HG03521 (cell line): Measurements from ENCODE around the gene LILRB3.
"Not testable (repeated sequence)": the region's sequence is repeated elsewhere in the genome, so short reads cannot be mapped to it uniquely, and the experiment has no call there.

Experiments used
- ATAC-seq: cut with Tn5 transposase; IDR thresholded peaks from one replicate; pipeline ENCODE4 v1.9.1; 2021; ENCODE audit warnings: mild to moderate bottlenecking, moderate library complexity; ENCODE audit not compliant: unreplicated experiment

Gene LILRB3

GRCh38 chr19:54191011-54191810 is 31.6 kb downstream of the LILRB3 start, which contains the start of gene TSEN34:
Gene TSEN34 (plus strand): TSS chr19:54191308. CDS start chr19:54191365, 57 bp downstream.
- peak; percentile 27 for ATAC-seq

- ATAC-seq = peak; percentile 43
These were observed 32.2 kb downstream of the LILRB3 start for GRCh38 chr19:54190503-54191010.

- ATAC-seq = peak; percentile 39
These were observed 32.9 kb downstream of the LILRB3 start for GRCh38 chr19:54189735-54190502.

GRCh38 chr19:54189145-54189734 is 33.6 kb downstream of the LILRB3 start, which contains the start of gene MBOAT7:
Gene MBOAT7 (minus strand): TSS chr19:54189580. CDS start chr19:54188508, 1,072 bp downstream.
- peak; percentile 11 for ATAC-seq

GRCh38 chr19:54188215-54188871 is 34.5 kb downstream of the LILRB3 start:
- no peak for ATAC-seq

- ATAC-seq = no peak
These were observed 35.8 kb downstream of the LILRB3 start for GRCh38 chr19:54186934-54187381.

GRCh38 chr19:54186351-54186750 is 36.5 kb downstream of the LILRB3 start:
- no peak for ATAC-seq

GRCh38 chr19:54183431-54183830 is 39.4 kb downstream of the LILRB3 start:
- ATAC-seq = no peak

- not testable (repeated sequence) for ATAC-seq
These were observed 40.9 kb downstream of the LILRB3 start for GRCh38 chr19:54181894-54182293.

- ATAC-seq = no peak
These were observed 42.1 kb downstream of the LILRB3 start for GRCh38 chr19:54180691-54181091.

- ATAC-seq = no peak
These were observed 42.8 kb downstream of the LILRB3 start for GRCh38 chr19:54179921-54180461.

GRCh38 chr19:54179262-54179852 is 43.5 kb downstream of the LILRB3 start:
- ATAC-seq = no peak

- no peak for ATAC-seq
These were observed 44.1 kb downstream of the LILRB3 start for GRCh38 chr19:54178581-54179261.

GRCh38 chr19:54173951-54174834 is 48.6 kb downstream of the LILRB3 start:
- ATAC-seq = no peak

- no peak for ATAC-seq
These were observed 49.5 kb downstream of the LILRB3 start for GRCh38 chr19:54173359-54173699.

GRCh38 chr19:54172471-54173358 is 50.1 kb downstream of the LILRB3 start, which contains the start of gene TMC4:
Gene TMC4 (minus strand): TSS chr19:54173160. CDS start chr19:54173117, 43 bp downstream.
- no peak for ATAC-seq

- not testable (repeated sequence) for ATAC-seq
These were observed 50.9 kb downstream of the LILRB3 start for GRCh38 chr19:54171736-54172431.
